SU-DHL-6 (cell line): ENCODE measurements around the gene RGS8.

ENCODE experiments used
- EZH2phosphoT487 ChIP-seq: fragments of 200-600 bp; sonication (generic), shearing (Covaris generic); conservative IDR thresholded peaks from 2 replicates; pipeline ENCODE4 v1.6.1; 2018; ENCODE audit warnings: mild to moderate bottlenecking, antibody characterized with exemption, low read length, moderate library complexity, mixed read lengths
- TF ChIP-seq, protein P1 (sequence below): fragments of 200-600 bp; sonication (generic); IDR thresholded peaks from one replicate; pipeline ENCODE4 v1.5.1; 2017; ENCODE audit warnings: antibody characterized with exemption, mild to moderate bottlenecking, low read length, moderate library complexity; ENCODE audit not compliant: insufficient read depth, poor library complexity, severe bottlenecking

DNA sequence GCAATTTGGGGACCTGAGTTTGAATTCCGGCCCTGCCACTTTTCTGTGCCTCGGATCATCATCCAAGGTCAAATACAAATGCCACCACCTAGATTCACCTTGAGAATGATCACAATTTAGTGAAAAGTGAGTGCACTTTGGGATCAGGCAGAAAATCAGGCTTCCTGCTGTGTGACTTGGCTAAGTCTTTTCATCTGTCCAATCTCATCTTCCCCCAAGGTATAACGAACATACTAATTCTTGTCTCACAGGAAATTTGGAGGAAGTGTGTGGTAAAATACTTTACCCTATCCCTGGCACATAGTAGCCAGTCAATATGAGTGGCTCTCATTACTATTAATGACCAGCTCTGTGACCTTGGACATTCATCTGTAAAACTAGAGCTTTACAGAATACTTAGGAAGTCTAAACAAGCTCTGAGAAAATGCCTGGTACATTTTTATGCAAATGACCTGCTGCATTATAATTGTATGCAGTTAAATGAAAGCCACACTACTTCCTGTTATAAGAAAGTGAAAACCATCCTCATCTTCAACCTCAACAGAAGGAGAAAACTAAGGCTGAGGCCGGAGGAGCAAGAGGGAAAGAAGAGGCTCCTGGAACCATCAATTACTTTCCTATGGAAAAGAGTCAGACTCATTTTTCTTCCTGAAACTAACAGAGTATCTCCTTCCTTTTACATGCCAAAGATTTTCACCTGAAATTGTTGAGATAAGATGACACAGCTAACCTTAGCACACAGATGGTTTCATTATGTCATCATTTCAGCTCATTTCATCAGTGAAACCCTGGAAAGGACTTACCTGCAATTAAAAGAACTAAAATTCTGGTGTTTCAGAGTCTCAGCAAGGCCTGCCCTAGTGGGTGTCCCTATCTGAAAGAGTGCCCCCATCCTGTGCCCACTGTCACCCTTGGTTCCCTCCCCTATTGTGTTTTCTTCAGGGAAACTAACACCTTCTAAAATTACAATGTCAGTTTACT is 32.6 kb upstream of the RGS8 start:
- TF ChIP-seq, protein P1, sequence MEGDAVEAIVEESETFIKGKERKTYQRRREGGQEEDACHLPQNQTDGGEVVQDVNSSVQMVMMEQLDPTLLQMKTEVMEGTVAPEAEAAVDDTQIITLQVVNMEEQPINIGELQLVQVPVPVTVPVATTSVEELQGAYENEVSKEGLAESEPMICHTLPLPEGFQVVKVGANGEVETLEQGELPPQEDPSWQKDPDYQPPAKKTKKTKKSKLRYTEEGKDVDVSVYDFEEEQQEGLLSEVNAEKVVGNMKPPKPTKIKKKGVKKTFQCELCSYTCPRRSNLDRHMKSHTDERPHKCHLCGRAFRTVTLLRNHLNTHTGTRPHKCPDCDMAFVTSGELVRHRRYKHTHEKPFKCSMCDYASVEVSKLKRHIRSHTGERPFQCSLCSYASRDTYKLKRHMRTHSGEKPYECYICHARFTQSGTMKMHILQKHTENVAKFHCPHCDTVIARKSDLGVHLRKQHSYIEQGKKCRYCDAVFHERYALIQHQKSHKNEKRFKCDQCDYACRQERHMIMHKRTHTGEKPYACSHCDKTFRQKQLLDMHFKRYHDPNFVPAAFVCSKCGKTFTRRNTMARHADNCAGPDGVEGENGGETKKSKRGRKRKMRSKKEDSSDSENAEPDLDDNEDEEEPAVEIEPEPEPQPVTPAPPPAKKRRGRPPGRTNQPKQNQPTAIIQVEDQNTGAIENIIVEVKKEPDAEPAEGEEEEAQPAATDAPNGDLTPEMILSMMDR: no peak
- no peak for TF ChIP-seq EZH2phosphoT487
